ENCODE results near the gene OSBPL8. TPM values are rescaled to one million over a fixed set of nuclear protein-coding genes. Genes with fewer than 3 reads are reported as not detected.

Gene OSBPL8
- polyA plus RNA-seq, 4 donors = 4.5 to 25.9 (median 6.7) TPM

DNA sequence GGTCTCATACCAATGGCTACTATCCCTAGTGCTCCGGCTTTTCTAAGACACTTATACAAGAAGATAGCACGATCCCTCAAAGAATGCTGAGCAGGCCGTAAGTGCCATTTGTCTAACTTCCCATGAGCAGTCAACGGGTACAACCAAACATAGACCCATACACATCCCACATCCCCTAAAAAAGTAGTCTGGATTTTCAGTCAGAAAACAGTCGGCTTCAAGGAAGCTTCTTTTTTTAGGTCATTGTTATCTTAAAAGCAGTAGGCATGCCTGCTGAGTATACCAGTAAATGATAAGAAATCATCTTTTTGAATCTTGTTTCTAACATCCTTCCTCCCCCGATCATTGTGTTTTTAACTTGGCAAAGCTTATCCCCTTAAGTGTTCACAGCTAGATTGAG, 19.8 kb downstream of the OSBPL8 start:
- DNase-seq (no peak), FAIRE-seq (no peak)
- Histone ChIP-seq H3K27me3 (ENCODE audit: control insufficient read depth in 3 of 3, insufficient read depth in 3 of 3, low read length in 3 of 3) (no peaks in the 10 kb centered on the region), H3K4me1 (ENCODE audit: control insufficient read depth in 3 of 3, insufficient read depth in 2 of 3, low read depth in 1 of 3, low read length in 2 of 3) (no peaks in the 10 kb centered on the region), H3K9me3 (ENCODE audit: control insufficient read depth in 2 of 2, insufficient read depth in 1 of 2, low read depth in 1 of 2, low read length in 1 of 2) (no peaks in the 10 kb centered on the region), H3K36me3 (ENCODE audit: control insufficient read depth in 3 of 3, insufficient read depth in 2 of 3, low read depth in 1 of 3, low read length in 3 of 3) (no peaks in the 10 kb centered on the region), H3K4me3 (ENCODE audit: low read depth in 1 of 3, low read length in 3 of 3) (no peak overlapping the region), H3K27ac (ENCODE audit: low read depth in 1 of 3, low read length in 2 of 3) (no peak overlapping the region)
- WGBS, 3 donors = 84 to 92% (median 90%) methylated on average over 6 of the region's 6 CpGs

GRCh38 chr12:76537923-76538322, 21.6 kb downstream of the OSBPL8 start:
- no peaks in the 10 kb centered on the region for H3K4me1 ChIP-seq (ENCODE audit: control insufficient read depth in 3 of 3, insufficient read depth in 2 of 3, low read depth in 1 of 3, low read length in 2 of 3)
- no peak overlapping the region for H3K4me3 ChIP-seq (ENCODE audit: low read depth in 1 of 3, low read length in 3 of 3)
- FAIRE-seq = no peak
- no peaks in the 10 kb centered on the region for H3K27me3 ChIP-seq (ENCODE audit: control insufficient read depth in 3 of 3, insufficient read depth in 3 of 3, low read length in 3 of 3)
- H3K36me3 ChIP-seq (ENCODE audit: control insufficient read depth in 3 of 3, insufficient read depth in 2 of 3, low read depth in 1 of 3, low read length in 3 of 3) = no peaks in the 10 kb centered on the region
- peak; percentile 13 to 42 for DNase-seq
- H3K27ac ChIP-seq (ENCODE audit: low read depth in 1 of 3, low read length in 2 of 3) = no peak overlapping the region
- 40 to 68% (median 57%) methylated on average over 2 of the region's 2 CpGs for WGBS, 3 donors
- H3K9me3 ChIP-seq (ENCODE audit: control insufficient read depth in 2 of 2, insufficient read depth in 1 of 2, low read depth in 1 of 2, low read length in 1 of 2) = no peaks in the 10 kb centered on the region

DNA sequence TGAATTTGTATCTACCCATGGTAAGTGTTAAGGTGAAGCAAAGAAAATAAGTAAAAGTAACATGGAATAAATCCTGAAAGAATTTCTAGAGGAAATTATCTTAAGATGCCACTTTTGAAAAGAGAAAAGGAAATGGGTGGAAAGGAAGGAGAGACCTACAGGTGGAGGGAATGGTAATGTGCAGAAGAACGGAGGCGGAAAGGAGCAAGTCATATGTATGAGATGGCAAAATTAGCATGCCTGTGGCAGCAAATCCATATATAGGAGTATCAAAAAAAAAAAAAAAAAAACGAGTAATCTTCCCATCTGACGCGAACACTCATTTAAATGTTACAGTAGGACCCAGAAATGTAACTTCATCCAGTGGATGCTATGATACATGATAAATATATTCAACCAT, 23.0 kb downstream of the OSBPL8 start:
- 94 to 96% (median 96%) methylated on average over 5 of the region's 5 CpGs for WGBS, 3 donors
- H3K4me1 ChIP-seq (ENCODE audit: control insufficient read depth in 3 of 3, insufficient read depth in 2 of 3, low read depth in 1 of 3, low read length in 2 of 3) = peaks cover 0 to under 1% (median 0%) of the 10 kb centered on the region in 3 donors
- DNase-seq (no peak), FAIRE-seq (no peak)
- no peak overlapping the region for H3K4me3 ChIP-seq (ENCODE audit: low read depth in 1 of 3, low read length in 3 of 3)
- no peak overlapping the region for H3K27ac ChIP-seq (ENCODE audit: low read depth in 1 of 3, low read length in 2 of 3)
- no peaks in the 10 kb centered on the region for H3K27me3 ChIP-seq (ENCODE audit: control insufficient read depth in 3 of 3, insufficient read depth in 3 of 3, low read length in 3 of 3)
- no peaks in the 10 kb centered on the region for H3K36me3 ChIP-seq (ENCODE audit: control insufficient read depth in 3 of 3, insufficient read depth in 2 of 3, low read depth in 1 of 3, low read length in 3 of 3)
- no peaks in the 10 kb centered on the region for H3K9me3 ChIP-seq (ENCODE audit: control insufficient read depth in 2 of 2, insufficient read depth in 1 of 2, low read depth in 1 of 2, low read length in 1 of 2)

DNA sequence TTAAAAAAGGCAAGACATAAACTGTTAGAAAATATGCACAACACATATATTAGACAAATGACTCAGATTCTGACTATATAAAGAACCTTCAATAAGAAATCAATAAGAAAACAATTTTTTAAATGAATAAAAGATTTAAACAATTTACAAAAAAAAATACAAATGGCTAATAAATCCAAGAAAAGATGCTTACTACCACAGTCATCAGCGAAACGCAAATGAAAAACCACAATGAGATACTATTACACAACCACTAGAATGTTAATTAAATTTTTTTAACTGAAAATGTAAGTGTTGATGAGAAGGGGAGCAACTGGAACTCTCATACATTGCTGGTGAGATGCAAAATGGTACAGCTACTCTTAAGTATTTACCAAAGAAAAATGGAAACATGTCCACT, 24.4 kb downstream of the OSBPL8 start:
- peaks cover 0 to 6% (median 0%) of the 10 kb centered on the region in 3 donors for H3K4me1 ChIP-seq (ENCODE audit: control insufficient read depth in 3 of 3, insufficient read depth in 2 of 3, low read depth in 1 of 3, low read length in 2 of 3)
- no peak for DNase-seq
- no peak overlapping the region for H3K27ac ChIP-seq (ENCODE audit: low read depth in 1 of 3, low read length in 2 of 3)
- WGBS, 3 donors = 93 to 99% (median 95%) methylated on average over 2 of the region's 2 CpGs
- no peaks in the 10 kb centered on the region for H3K27me3 ChIP-seq (ENCODE audit: control insufficient read depth in 3 of 3, insufficient read depth in 3 of 3, low read length in 3 of 3)
- no peak for FAIRE-seq
- no peaks in the 10 kb centered on the region for H3K9me3 ChIP-seq (ENCODE audit: control insufficient read depth in 2 of 2, insufficient read depth in 1 of 2, low read depth in 1 of 2, low read length in 1 of 2)
- H3K36me3 ChIP-seq (ENCODE audit: control insufficient read depth in 3 of 3, insufficient read depth in 2 of 3, low read depth in 1 of 3, low read length in 3 of 3) = no peaks in the 10 kb centered on the region
- H3K4me3 ChIP-seq (ENCODE audit: low read depth in 1 of 3, low read length in 3 of 3) = no peak overlapping the region

DNA sequence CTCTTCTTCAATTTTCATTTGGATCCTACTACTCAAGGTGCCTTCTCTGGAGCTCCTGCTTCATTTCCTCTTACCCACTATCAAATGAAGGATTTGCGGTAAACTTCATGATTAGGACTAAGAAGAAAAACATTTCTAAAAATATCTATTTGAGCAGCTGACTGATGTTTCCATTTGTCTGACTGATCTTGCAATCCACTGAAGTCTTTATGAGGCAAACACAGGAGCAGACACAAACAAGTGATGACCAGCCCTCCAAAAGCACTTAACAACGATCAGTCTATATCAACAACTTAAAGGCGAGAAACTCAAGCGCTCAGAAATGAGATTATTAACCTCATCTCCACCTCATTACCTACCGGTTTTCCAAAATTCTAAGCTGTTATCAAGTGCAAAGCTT, 26.2 kb downstream of the OSBPL8 start:
- DNase-seq (no peak), FAIRE-seq (no peak)
- Histone ChIP-seq H3K4me1 (ENCODE audit: control insufficient read depth in 3 of 3, insufficient read depth in 2 of 3, low read depth in 1 of 3, low read length in 2 of 3) (peaks cover 0 to 14% (median 2%) of the 10 kb centered on the region in 3 donors), H3K9me3 (ENCODE audit: control insufficient read depth in 2 of 2, insufficient read depth in 1 of 2, low read depth in 1 of 2, low read length in 1 of 2) (no peaks in the 10 kb centered on the region), H3K36me3 (ENCODE audit: control insufficient read depth in 3 of 3, insufficient read depth in 2 of 3, low read depth in 1 of 3, low read length in 3 of 3) (no peaks in the 10 kb centered on the region), H3K27me3 (ENCODE audit: control insufficient read depth in 3 of 3, insufficient read depth in 3 of 3, low read length in 3 of 3) (no peaks in the 10 kb centered on the region), H3K27ac (ENCODE audit: low read depth in 1 of 3, low read length in 2 of 3) (no peak overlapping the region), H3K4me3 (ENCODE audit: low read depth in 1 of 3, low read length in 3 of 3) (no peak overlapping the region)
- 78 to 92% (median 84%) methylated on average over 5 of the region's 5 CpGs for WGBS, 3 donors

DNA sequence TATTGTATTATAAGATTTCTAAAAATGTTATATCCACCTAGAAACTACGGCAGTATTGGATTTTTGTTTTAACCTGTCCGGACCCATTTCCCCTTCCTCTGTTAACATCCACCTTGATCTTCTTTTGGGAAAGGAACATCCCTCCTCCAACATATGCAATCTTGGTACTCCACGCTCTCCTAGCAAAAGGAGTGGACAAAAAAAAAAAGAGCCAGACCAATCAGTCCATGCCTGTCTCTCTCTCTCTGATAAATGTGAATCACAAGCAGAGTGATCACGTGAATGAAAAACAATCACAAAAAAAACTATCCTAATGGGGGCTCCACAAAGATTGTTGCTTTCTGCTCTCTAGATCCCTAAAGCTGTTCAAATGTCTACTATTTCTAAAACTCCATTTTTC, 27.1 kb downstream of the OSBPL8 start:
- no peak overlapping the region for H3K27ac ChIP-seq (ENCODE audit: low read depth in 1 of 3, low read length in 2 of 3)
- H3K9me3 ChIP-seq (ENCODE audit: control insufficient read depth in 2 of 2, insufficient read depth in 1 of 2, low read depth in 1 of 2, low read length in 1 of 2) = no peaks in the 10 kb centered on the region
- DNase-seq (no peak), FAIRE-seq (no peak)
- WGBS, 3 donors = 94 to 96% (median 94%) methylated on average over 4 of the region's 4 CpGs
- H3K4me1 ChIP-seq (ENCODE audit: control insufficient read depth in 3 of 3, insufficient read depth in 2 of 3, low read depth in 1 of 3, low read length in 2 of 3) = peaks cover 0 to 14% (median 2%) of the 10 kb centered on the region in 3 donors
- H3K36me3 ChIP-seq (ENCODE audit: control insufficient read depth in 3 of 3, insufficient read depth in 2 of 3, low read depth in 1 of 3, low read length in 3 of 3) = no peaks in the 10 kb centered on the region
- no peak overlapping the region for H3K4me3 ChIP-seq (ENCODE audit: low read depth in 1 of 3, low read length in 3 of 3)
- no peaks in the 10 kb centered on the region for H3K27me3 ChIP-seq (ENCODE audit: control insufficient read depth in 3 of 3, insufficient read depth in 3 of 3, low read length in 3 of 3)

GRCh38 chr12:76531056-76531455, 28.5 kb downstream of the OSBPL8 start:
- FAIRE-seq = no peak
- peak overlapping the region in 1 of 3 donors; percentile 12 for H3K27ac ChIP-seq (ENCODE audit: low read depth in 1 of 3, low read length in 2 of 3)

GRCh38 chr12:76530516-76530915, 29.1 kb downstream of the OSBPL8 start:
- WGBS, 3 donors = 9 to 68% (median 52%) methylated on average over 1 of the region's 1 CpG

More at GRCh38 chr12:76531056-76531455, 28.5 kb downstream of the OSBPL8 start:
- Histone ChIP-seq H3K4me3 (ENCODE audit: low read depth in 1 of 3, low read length in 3 of 3) (no peak overlapping the region), H3K4me1 (ENCODE audit: control insufficient read depth in 3 of 3, insufficient read depth in 2 of 3, low read depth in 1 of 3, low read length in 2 of 3) (peaks cover 0 to 14% (median 2%) of the 10 kb centered on the region in 3 donors), H3K36me3 (ENCODE audit: control insufficient read depth in 3 of 3, insufficient read depth in 2 of 3, low read depth in 1 of 3, low read length in 3 of 3) (no peaks in the 10 kb centered on the region), H3K27me3 (ENCODE audit: control insufficient read depth in 3 of 3, insufficient read depth in 3 of 3, low read length in 3 of 3) (no peaks in the 10 kb centered on the region), H3K9me3 (ENCODE audit: control insufficient read depth in 2 of 2, insufficient read depth in 1 of 2, low read depth in 1 of 2, low read length in 1 of 2) (no peaks in the 10 kb centered on the region)
- DNase-seq = peak in 1 of 2 donors; percentile 37

DNA sequence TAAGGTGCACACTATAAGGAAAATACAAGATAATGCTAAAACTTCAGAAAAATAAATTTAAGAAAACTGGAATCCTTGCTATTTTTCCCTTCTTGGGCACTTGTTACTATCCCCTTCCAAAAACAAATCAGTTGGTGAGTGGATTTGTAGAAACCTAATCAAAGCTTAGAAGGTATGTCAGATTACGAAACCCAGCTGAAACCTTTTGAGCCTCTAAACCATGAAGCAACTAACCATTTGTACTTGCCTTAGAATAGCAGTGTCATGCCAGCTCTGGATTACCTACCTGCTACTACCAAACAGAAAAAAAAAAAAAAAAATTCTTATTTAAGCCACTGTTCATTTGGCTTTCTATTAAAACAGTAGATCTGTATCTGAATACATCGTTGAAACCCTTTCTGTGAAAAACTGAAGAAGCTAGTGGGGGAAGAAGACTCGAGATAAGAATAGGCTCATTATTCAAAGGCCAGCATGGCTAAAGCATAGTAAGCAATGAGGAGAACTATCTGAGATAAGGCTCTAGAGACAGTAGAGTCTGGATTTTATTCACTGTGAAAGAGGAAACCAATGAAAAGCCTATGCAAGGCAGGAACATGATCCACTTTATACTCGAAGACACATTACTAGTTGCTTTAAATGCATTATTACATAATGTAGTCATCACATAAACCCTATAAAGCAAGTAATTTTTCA, 30.2 kb downstream of the OSBPL8 start:
- Histone ChIP-seq H3K9me3 (ENCODE audit: control insufficient read depth in 2 of 2, insufficient read depth in 1 of 2, low read depth in 1 of 2, low read length in 1 of 2) (no peaks in the 10 kb centered on the region), H3K27me3 (ENCODE audit: control insufficient read depth in 3 of 3, insufficient read depth in 3 of 3, low read length in 3 of 3) (no peaks in the 10 kb centered on the region), H3K36me3 (ENCODE audit: control insufficient read depth in 3 of 3, insufficient read depth in 2 of 3, low read depth in 1 of 3, low read length in 3 of 3) (no peaks in the 10 kb centered on the region), H3K4me1 (ENCODE audit: control insufficient read depth in 3 of 3, insufficient read depth in 2 of 3, low read depth in 1 of 3, low read length in 2 of 3) (peaks cover 0 to 14% (median 2%) of the 10 kb centered on the region in 3 donors), H3K4me3 (ENCODE audit: low read depth in 1 of 3, low read length in 3 of 3) (no peak overlapping the region), H3K27ac (ENCODE audit: low read depth in 1 of 3, low read length in 2 of 3) (no peak overlapping the region)
- DNase-seq = no peak
- 48 to 70% (median 50%) methylated on average over 4 of the region's 4 CpGs for WGBS, 3 donors
- no peak for FAIRE-seq

More at GRCh38 chr12:76530516-76530915, 29.1 kb downstream of the OSBPL8 start:
- Histone ChIP-seq H3K27me3 (ENCODE audit: control insufficient read depth in 3 of 3, insufficient read depth in 3 of 3, low read length in 3 of 3) (no peaks in the 10 kb centered on the region), H3K9me3 (ENCODE audit: control insufficient read depth in 2 of 2, insufficient read depth in 1 of 2, low read depth in 1 of 2, low read length in 1 of 2) (no peaks in the 10 kb centered on the region), H3K36me3 (ENCODE audit: control insufficient read depth in 3 of 3, insufficient read depth in 2 of 3, low read depth in 1 of 3, low read length in 3 of 3) (no peaks in the 10 kb centered on the region), H3K4me3 (ENCODE audit: low read depth in 1 of 3, low read length in 3 of 3) (no peak overlapping the region), H3K4me1 (ENCODE audit: control insufficient read depth in 3 of 3, insufficient read depth in 2 of 3, low read depth in 1 of 3, low read length in 2 of 3) (peaks cover 0 to 14% (median 2%) of the 10 kb centered on the region in 3 donors), H3K27ac (ENCODE audit: low read depth in 1 of 3, low read length in 2 of 3) (no peak overlapping the region)
- peak; percentile 64 to 82 for DNase-seq
- no peak for FAIRE-seq

Measured in small intestine (tissue), 7 donors.